Epithelial cell of esophagus (primary cell): Measurements from ENCODE around the gene OPRL1.

Experiments
- DNase-seq: peaks from one replicate; pipeline ENCODE4 v3.0.0; 2010; ENCODE audit warnings: low read depth
- H3K4me3 ChIP-seq: 2 replicates; pipeline ENCODE4 v1.5.1; 2011; ENCODE audit warnings: mild to moderate bottlenecking, low read length, control low read depth
- TF ChIP-seq, protein P1 (sequence below): IDR thresholded peaks from 2 replicates; pipeline ENCODE4 v1.5.1; 2011; ENCODE audit warnings: low read depth, mild to moderate bottlenecking, low read length, control low read depth, inconsistent platforms; ENCODE audit not compliant: insufficient read depth; ENCODE audit errors: missing control alignments

The OPRL1 gene

DNA sequence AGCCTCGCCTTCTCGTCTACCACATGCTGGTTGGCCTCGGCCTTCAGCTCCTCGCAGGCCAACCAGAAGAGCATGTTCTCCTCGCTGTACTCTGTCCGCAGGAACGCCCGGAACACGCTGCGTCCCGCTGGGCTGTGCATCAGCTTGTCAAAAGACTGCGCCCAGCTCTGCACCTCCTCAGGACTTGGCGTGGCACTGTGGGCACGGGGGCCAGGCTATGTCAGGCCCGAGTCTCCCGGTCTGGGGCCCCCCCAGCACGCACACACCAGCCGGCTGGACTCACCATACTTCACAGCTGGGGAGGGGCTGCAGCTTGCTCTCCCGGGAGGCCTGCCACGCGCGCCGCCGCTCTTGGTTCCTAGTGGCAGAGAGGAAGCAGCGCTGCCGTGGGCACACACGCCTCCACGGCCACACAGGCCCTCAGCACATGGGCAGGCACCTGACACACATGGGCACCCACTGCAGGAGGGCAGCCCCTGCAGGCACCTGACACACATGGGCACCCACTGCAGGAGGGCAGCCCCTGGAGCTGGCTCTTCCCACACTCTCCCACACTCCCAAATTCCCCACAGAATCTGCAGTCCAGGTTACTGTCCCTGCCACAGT is 5.6 kb upstream of the OPRL1 start:
- DNase-seq, result no peak
- TF ChIP-seq, protein P1, sequence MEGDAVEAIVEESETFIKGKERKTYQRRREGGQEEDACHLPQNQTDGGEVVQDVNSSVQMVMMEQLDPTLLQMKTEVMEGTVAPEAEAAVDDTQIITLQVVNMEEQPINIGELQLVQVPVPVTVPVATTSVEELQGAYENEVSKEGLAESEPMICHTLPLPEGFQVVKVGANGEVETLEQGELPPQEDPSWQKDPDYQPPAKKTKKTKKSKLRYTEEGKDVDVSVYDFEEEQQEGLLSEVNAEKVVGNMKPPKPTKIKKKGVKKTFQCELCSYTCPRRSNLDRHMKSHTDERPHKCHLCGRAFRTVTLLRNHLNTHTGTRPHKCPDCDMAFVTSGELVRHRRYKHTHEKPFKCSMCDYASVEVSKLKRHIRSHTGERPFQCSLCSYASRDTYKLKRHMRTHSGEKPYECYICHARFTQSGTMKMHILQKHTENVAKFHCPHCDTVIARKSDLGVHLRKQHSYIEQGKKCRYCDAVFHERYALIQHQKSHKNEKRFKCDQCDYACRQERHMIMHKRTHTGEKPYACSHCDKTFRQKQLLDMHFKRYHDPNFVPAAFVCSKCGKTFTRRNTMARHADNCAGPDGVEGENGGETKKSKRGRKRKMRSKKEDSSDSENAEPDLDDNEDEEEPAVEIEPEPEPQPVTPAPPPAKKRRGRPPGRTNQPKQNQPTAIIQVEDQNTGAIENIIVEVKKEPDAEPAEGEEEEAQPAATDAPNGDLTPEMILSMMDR, result no peak
- H3K4me3 ChIP-seq, result no peak overlapping the region

DNA sequence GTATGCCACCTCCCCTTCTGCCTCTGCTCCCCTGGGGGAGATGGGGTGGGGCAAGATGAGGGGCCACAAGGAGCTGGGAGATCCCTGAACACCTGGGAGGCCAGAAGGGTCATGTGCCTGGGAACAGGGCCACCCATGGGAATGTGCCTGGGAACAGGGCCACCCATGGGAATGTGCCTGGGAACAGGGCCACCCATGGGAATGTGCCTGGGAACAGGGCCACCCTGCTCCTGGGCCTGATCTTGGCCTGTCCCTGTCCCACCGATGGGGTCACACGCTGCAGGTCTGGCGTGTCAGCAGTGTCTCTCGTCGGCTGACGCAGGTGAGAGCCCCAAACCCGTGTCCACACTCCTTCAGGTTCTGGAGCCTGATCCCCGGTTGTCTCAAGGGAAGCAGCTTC is 4.9 kb upstream of the OPRL1 start:
- no peak for DNase-seq
- H3K4me3 ChIP-seq, result no peak overlapping the region
- TF ChIP-seq, protein P1, result no peak

DNA sequence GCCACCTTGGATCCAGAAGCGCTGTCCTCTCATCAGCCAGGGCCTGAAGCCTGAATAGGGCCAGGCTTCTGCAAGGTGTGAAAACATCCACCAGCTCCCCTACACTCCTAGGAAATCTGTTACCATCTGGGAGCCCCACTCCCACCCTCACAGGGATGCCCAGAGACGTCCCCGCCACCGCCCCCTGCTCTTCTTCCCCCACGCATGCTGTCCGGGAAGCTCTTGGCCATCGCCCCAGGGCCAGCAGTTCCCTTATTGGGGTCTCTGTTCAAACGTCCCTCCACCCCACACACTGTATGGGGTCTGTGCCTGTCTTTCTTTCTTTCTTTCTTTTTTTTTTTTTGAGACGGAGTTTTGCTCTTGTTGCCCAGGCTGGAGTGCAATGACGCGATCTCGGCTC is 4.3 kb upstream of the OPRL1 start:
- DNase-seq, result no peak
- no peak overlapping the region for H3K4me3 ChIP-seq
- TF ChIP-seq, protein P1, result no peak

DNA sequence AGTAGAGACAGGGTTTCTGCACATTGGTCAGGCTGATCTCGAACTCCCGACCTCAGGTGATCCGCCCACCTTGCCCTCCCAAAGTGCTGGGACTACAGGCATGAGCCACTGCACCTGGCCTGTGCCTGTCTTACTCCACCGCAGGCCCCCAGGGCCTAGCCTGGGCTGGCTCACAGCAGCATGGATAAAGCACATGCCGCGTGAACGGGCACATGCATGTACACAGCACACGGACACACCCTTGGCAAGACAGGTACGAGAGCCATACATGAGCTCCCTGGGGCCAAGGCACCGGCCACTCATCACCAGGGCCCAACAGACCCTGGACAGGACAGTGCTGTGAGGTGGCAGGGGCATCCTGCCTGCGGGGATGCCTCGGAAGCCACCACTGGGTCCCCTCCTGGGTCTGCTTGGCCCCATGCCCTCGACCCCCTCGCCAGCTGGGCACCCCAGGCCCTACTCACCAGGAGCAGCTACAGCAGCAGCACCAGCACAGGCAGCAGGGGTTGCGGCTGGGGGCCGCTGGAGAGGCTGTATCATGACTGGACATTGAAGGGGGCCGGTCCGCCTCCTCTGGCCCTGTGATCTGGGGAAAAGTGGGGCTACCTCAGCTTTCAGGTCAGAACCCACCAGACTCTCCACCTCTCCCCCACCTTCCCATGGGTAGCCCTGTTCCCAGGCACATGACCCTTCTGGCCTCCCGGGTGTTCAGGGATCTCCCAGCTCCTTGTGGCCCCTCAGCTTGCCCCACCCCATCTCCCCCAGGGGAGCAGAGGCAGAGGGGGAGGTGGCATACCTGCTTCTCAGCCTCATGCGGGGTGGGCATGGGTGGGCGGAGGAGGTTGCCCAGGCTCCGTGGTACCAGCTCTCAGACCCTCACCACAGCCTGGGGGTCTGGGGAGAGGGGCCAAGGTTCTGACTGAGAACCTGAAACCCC is 3.6 kb upstream of the OPRL1 start:
- TF ChIP-seq, protein P1, result no peak
- H3K4me3 ChIP-seq, result no peak overlapping the region
- DNase-seq, result no peak

DNA sequence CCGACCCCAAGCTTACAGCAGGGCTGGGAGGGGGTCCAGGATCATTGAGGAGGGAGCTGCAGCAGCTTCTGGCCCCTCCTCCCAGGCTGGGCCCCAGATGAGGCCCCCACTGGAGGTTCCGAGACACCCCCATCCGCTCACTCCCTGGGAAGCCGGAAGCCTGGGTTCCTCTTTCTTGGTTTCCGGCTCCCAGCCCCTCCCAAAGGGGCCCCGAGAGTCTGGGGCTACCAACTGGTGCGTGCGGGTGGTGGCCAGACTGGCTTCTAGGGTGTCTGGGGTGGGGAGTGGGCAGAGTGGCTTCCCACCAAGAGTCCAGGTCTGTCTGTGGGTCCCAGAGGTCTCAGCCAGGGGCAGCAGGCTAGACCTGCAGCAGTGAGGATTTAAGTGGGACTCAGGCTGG is 2.8 kb upstream of the OPRL1 start:
- DNase-seq, result no peak

DNA sequence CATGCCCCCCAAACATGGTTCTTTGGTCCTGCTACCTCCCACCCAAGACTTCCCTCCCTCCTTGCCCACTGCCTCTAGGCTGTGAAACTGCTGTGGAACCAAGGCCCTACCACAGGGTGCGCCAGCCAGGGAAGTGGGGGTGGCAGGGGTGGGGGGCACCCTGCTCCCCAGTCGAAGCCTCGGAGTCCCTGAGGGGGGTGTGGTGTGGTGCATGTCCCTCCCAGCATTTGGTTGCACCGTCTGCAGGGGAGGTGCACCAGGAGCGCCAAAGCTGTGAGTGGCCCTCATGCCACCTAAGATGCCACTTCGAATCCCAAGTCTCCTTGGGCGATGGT is 2.4 kb upstream of the OPRL1 start:
- H3K4me3 ChIP-seq, result no peak overlapping the region
- DNase-seq, result no peak
- TF ChIP-seq, protein P1, result no peak

More for the DNA sequence above, 2.8 kb upstream of the OPRL1 start:
- TF ChIP-seq, protein P1, result no peak
- no peak overlapping the region for H3K4me3 ChIP-seq
